ENCODE results near the gene CYYR1. TPM values are rescaled to one million over a fixed set of nuclear protein-coding genes. Genes with fewer than 3 reads are reported as not detected.

CYYR1 gene
- polyA plus RNA-seq, 1 experiment: not detected

GRCh38 chr21:26491663-26492062 lies 81.4 kb downstream of the CYYR1 start:
- CTCF ChIA-PET: no interaction called here
- Histone ChIP-seq H3K27me3 (ENCODE audit: control insufficient read depth, insufficient read depth, low read length) (no peaks in the 10 kb centered on the region), H3K27ac (ENCODE audit: low read depth, low read length) (no peak overlapping the region), H3K9me3 (ENCODE audit: control insufficient read depth, insufficient read depth, low read length) (no peaks in the 10 kb centered on the region), H3K4me3 (ENCODE audit: low read depth, low read length) (no peak overlapping the region)
- no peak for DNase-seq (ENCODE audit: low read depth, low spot score)
- no peak for TF ChIP-seq CTCF (IDR thresholded peaks at IDR 0.05; ENCODE audit: low read depth, low read length)
- POLR2A ChIA-PET: no interaction called here

GRCh38 chr21:26490771-26491170 lies 82.3 kb downstream of the CYYR1 start:
- no peaks in the 10 kb centered on the region for H3K9me3 ChIP-seq (ENCODE audit: control insufficient read depth, insufficient read depth, low read length)
- no peak overlapping the region for H3K4me3 ChIP-seq (ENCODE audit: low read depth, low read length)
- CTCF ChIA-PET: no interaction called here
- TF ChIP-seq CTCF (IDR thresholded peaks at IDR 0.05; ENCODE audit: low read depth, low read length): no peak
- H3K27me3 ChIP-seq (ENCODE audit: control insufficient read depth, insufficient read depth, low read length): no peaks in the 10 kb centered on the region
- no peak overlapping the region for H3K27ac ChIP-seq (ENCODE audit: low read depth, low read length)
- DNase-seq (ENCODE audit: low read depth, low spot score): no peak
- POLR2A ChIA-PET: no interaction called here

GRCh38 chr21:26489781-26490180 lies 83.3 kb downstream of the CYYR1 start:
- DNase-seq (ENCODE audit: low read depth, low spot score): no peak
- Histone ChIP-seq H3K4me3 (ENCODE audit: low read depth, low read length) (no peak overlapping the region), H3K27me3 (ENCODE audit: control insufficient read depth, insufficient read depth, low read length) (no peaks in the 10 kb centered on the region), H3K9me3 (ENCODE audit: control insufficient read depth, insufficient read depth, low read length) (no peaks in the 10 kb centered on the region), H3K27ac (ENCODE audit: low read depth, low read length) (no peak overlapping the region)
- CTCF ChIA-PET: no interaction called here
- TF ChIP-seq CTCF (IDR thresholded peaks at IDR 0.05; ENCODE audit: low read depth, low read length): no peak
- POLR2A ChIA-PET: no interaction called here

- Histone ChIP-seq H3K27ac (ENCODE audit: low read depth, low read length) (no peak overlapping the region), H3K27me3 (ENCODE audit: control insufficient read depth, insufficient read depth, low read length) (no peaks in the 10 kb centered on the region), H3K9me3 (ENCODE audit: control insufficient read depth, insufficient read depth, low read length) (no peaks in the 10 kb centered on the region), H3K4me3 (ENCODE audit: low read depth, low read length) (no peak overlapping the region)
- DNase-seq (ENCODE audit: low read depth, low spot score): no peak
- ChIA-PET POLR2A (no interaction called here), CTCF (no interaction called here)
- no peak for TF ChIP-seq CTCF (IDR thresholded peaks at IDR 0.05; ENCODE audit: low read depth, low read length)
These were observed 85.1 kb downstream of the CYYR1 start for GRCh38 chr21:26487981-26488480.

GRCh38 chr21:26473471-26473870 lies 99.6 kb downstream of the CYYR1 start:
- H3K9me3 ChIP-seq (ENCODE audit: control insufficient read depth, insufficient read depth, low read length): no peaks in the 10 kb centered on the region
- CTCF ChIA-PET: no interaction called here
- POLR2A ChIA-PET: no interaction called here

More at GRCh38 chr21:26473471-26473870, 99.6 kb downstream of the CYYR1 start:
- H3K4me3 ChIP-seq (ENCODE audit: low read depth, low read length): no peak overlapping the region
- H3K27me3 ChIP-seq (ENCODE audit: control insufficient read depth, insufficient read depth, low read length): no peaks in the 10 kb centered on the region
- no peak overlapping the region for H3K27ac ChIP-seq (ENCODE audit: low read depth, low read length)
- DNase-seq (ENCODE audit: low read depth, low spot score): no peak
- TF ChIP-seq CTCF (IDR thresholded peaks at IDR 0.05; ENCODE audit: low read depth, low read length): no peak
